ENCODE results near the gene KMO. TPM values are rescaled to one million over a fixed set of nuclear protein-coding genes. Genes with fewer than 3 reads are reported as not detected.

KMO gene
- total and polyA plus RNA-seq, 2 experiments from 2014 or later, result not detected

- no peak for DNase-seq
- Histone ChIP-seq H3K9ac (no peak overlapping the region), H3K4me3 (0 out of 2 replicates have a peak overlapping the region, but pooled peaks have one; percentile 84), H2AFZ (no peak overlapping the region), H3K27ac (no peak overlapping the region), H3K9me3 (ENCODE audit: low read depth) (no peaks in the 10 kb centered on the region), H3K4me2 (ENCODE audit: unreplicated experiment) (peak overlapping the region; percentile 26), H3K27me3 (replicated peaks; ENCODE audit: insufficient read depth) (no peaks in the 10 kb centered on the region), H3K79me2 (ENCODE audit: insufficient read depth) (peaks cover 33% of the 10 kb centered on the region), H4K20me1 (ENCODE audit: insufficient read depth) (no peaks in the 10 kb centered on the region), H3K9me2 (ENCODE audit: insufficient read depth) (no peaks in the 10 kb centered on the region), H3K36me3 (ENCODE audit: low read depth) (peaks cover 6% of the 10 kb centered on the region; the same call in 1 of the 2 replicates), H3K4me1 (ENCODE audit: insufficient read depth) (peaks cover 32% of the 10 kb centered on the region), H3F3A (ENCODE audit: insufficient read depth) (peaks cover 12% of the 10 kb centered on the region)
- WGBS, 2 experiments (ENCODE audit: low coverage in 1 of 2, low lambda C conversion rate in 2 of 2, missing lambda C conversion rate in 2 of 2), result 95 to 97% methylated on average over 5 of the region's 5 CpGs
- TF ChIP-seq EZH2 (IDR thresholded peaks at IDR 0.05; ENCODE audit: insufficient read depth, poor library complexity, severe bottlenecking), result no peak
- no peak for TF ChIP-seq EZH2phosphoT487 (IDR thresholded peaks at IDR 0.05; ENCODE audit: insufficient read depth, low read depth)
- in situ Hi-C loops (cut with MboI), result no loop called here
These were observed 106.0 kb downstream of the KMO start for GRCh38 chr1:241638099-241638682.

GRCh38 chr1:241638909-241639622 lies 106.9 kb downstream of the KMO start:
- Histone ChIP-seq H3F3A (ENCODE audit: insufficient read depth) (peaks cover 12% of the 10 kb centered on the region), H3K4me3 (peak overlapping the region; percentile 84), H3K9me2 (ENCODE audit: insufficient read depth) (no peaks in the 10 kb centered on the region), H3K4me2 (ENCODE audit: unreplicated experiment) (peak overlapping the region; percentile 93), H3K4me1 (ENCODE audit: insufficient read depth) (peaks cover 32% of the 10 kb centered on the region), H3K79me2 (ENCODE audit: insufficient read depth) (peaks cover 33% of the 10 kb centered on the region), H3K27me3 (replicated peaks; ENCODE audit: insufficient read depth) (no peaks in the 10 kb centered on the region), H3K36me3 (ENCODE audit: low read depth) (peaks cover 6% of the 10 kb centered on the region; the same call in 1 of the 2 replicates), H3K27ac (no peak overlapping the region), H3K9ac (peak overlapping the region; percentile 70), H2AFZ (peak overlapping the region; percentile 91), H4K20me1 (ENCODE audit: insufficient read depth) (no peaks in the 10 kb centered on the region), H3K9me3 (ENCODE audit: low read depth) (no peaks in the 10 kb centered on the region)
- TF ChIP-seq EZH2 (IDR thresholded peaks at IDR 0.05; ENCODE audit: insufficient read depth, poor library complexity, severe bottlenecking) (no peak), EZH2phosphoT487 (IDR thresholded peaks at IDR 0.05; ENCODE audit: insufficient read depth, low read depth) (no peak)
- in situ Hi-C loops (cut with MboI), result no loop called here
- peak; percentile 32 for DNase-seq
- WGBS, 2 experiments (ENCODE audit: low coverage in 1 of 2, low lambda C conversion rate in 2 of 2, missing lambda C conversion rate in 2 of 2), result 17 to 21% methylated on average over 11 of the region's 11 CpGs

- Histone ChIP-seq H3K4me1 (ENCODE audit: insufficient read depth) (peaks cover 32% of the 10 kb centered on the region), H2AFZ (peak overlapping the region; percentile 91), H3K9ac (peak overlapping the region; percentile 70), H3K4me3 (peak overlapping the region; percentile 84), H3K79me2 (ENCODE audit: insufficient read depth) (peaks cover 33% of the 10 kb centered on the region), H3K27me3 (replicated peaks; ENCODE audit: insufficient read depth) (no peaks in the 10 kb centered on the region), H3K4me2 (ENCODE audit: unreplicated experiment) (peak overlapping the region; percentile 93), H4K20me1 (ENCODE audit: insufficient read depth) (no peaks in the 10 kb centered on the region), H3K9me3 (ENCODE audit: low read depth) (no peaks in the 10 kb centered on the region), H3K9me2 (ENCODE audit: insufficient read depth) (no peaks in the 10 kb centered on the region), H3K36me3 (ENCODE audit: low read depth) (peaks cover 6% of the 10 kb centered on the region; the same call in 1 of the 2 replicates), H3F3A (ENCODE audit: insufficient read depth) (peaks cover 12% of the 10 kb centered on the region), H3K27ac (no peak overlapping the region)
- peak; percentile 68 for DNase-seq
- in situ Hi-C loops (cut with MboI), result no loop called here
- TF ChIP-seq EZH2 (IDR thresholded peaks at IDR 0.05; ENCODE audit: insufficient read depth, poor library complexity, severe bottlenecking) (no peak), EZH2phosphoT487 (IDR thresholded peaks at IDR 0.05; ENCODE audit: insufficient read depth, low read depth) (no peak)
- 1 to 2% methylated on average over 31 to 33 of the region's 42 CpGs for WGBS, 2 experiments (ENCODE audit: low coverage in 1 of 2, low lambda C conversion rate in 2 of 2, missing lambda C conversion rate in 2 of 2)
These were observed 107.5 kb downstream of the KMO start for GRCh38 chr1:241639623-241640148.

GRCh38 chr1:241640149-241640866 lies 108.1 kb downstream of the KMO start, which contains the start of the genes CHML and OPN3:
Gene CHML (minus strand): TSS chr1:241640369. CDS start chr1:241635766, 4,603 bp downstream.
Gene OPN3 (minus strand): TSS chr1:241640369. CDS start chr1:241640254, 115 bp downstream.
- peak; percentile 94 for DNase-seq
- WGBS, 2 experiments (ENCODE audit: low coverage in 1 of 2, low lambda C conversion rate in 2 of 2, missing lambda C conversion rate in 2 of 2), result 8 to 29% methylated on average over 17 to 63 of the region's 81 CpGs
- Histone ChIP-seq H3K27ac (no peak within 1 kb of the TSS), H2AFZ (peak within 1 kb of the TSS; percentile 91), H4K20me1 (ENCODE audit: insufficient read depth) (no peaks in the 10 kb centered on the region), H3K27me3 (replicated peaks; ENCODE audit: insufficient read depth) (no peaks in the 10 kb centered on the region), H3K79me2 (ENCODE audit: insufficient read depth) (peaks cover 33% of the 10 kb centered on the region), H3F3A (ENCODE audit: insufficient read depth) (peaks cover 12% of the 10 kb centered on the region), H3K4me2 (ENCODE audit: unreplicated experiment) (peak within 1 kb of the TSS; percentile 93), H3K9me3 (ENCODE audit: low read depth) (no peaks in the 10 kb centered on the region), H3K36me3 (ENCODE audit: low read depth) (peaks cover 3% of the 10 kb centered on the region; the same call in 1 of the 2 replicates), H3K9ac (peak within 1 kb of the TSS; percentile 70), H3K9me2 (ENCODE audit: insufficient read depth) (no peaks in the 10 kb centered on the region), H3K4me1 (ENCODE audit: insufficient read depth) (peaks cover 32% of the 10 kb centered on the region), H3K4me3 (peak within 1 kb of the TSS; percentile 84)
- TF ChIP-seq EZH2phosphoT487 (IDR thresholded peaks at IDR 0.05; ENCODE audit: insufficient read depth, low read depth) (no peak), EZH2 (IDR thresholded peaks at IDR 0.05; ENCODE audit: insufficient read depth, poor library complexity, severe bottlenecking) (no peak)
- in situ Hi-C loops (cut with MboI), result no loop called here
